IMR-90 (cell line): ENCODE measurements around the gene PSMD8. TPM values are rescaled to one million over a fixed set of nuclear protein-coding genes. Genes with fewer than 3 reads are reported as not detected.

ENCODE experiments used
- ATAC-seq: fragments of 200-7000 bp; cut with Tn5 transposase; 2 replicates; pipeline ENCODE4 v1.9.1; 2020; ENCODE audit warnings: low read depth, mild to moderate bottlenecking, moderate library complexity
- BruUV-seq: library from RNA; stranded (reverse); fragments of 400-500 nt; replicated peaks from 2 replicates; lab custom pipeline; 2021; lab: Mats Ljungman, UMichigan
- CTCF ChIA-PET: fragments of 300-600 bp; formaldehyde crosslinking; extraction: SDS; loops from one replicate; lab custom pipeline; 2021; ENCODE audit warnings: antibody characterized with exemption; lab: Yijun Ruan, JAX
- POLR2A ChIA-PET: fragments of 300-600 bp; sonication (Branson Sonifier 250); formaldehyde crosslinking; loops from one replicate; lab custom pipeline; 2022; ENCODE audit warnings: antibody characterized with exemption; ENCODE audit not compliant: unreplicated experiment; lab: Charles Lee
- DNase-seq: peaks from one replicate; pipeline ENCODE4 v3.0.0; 2013
- H2AFZ ChIP-seq: replicated peaks from 2 replicates; pipeline ENCODE3; 2013; ENCODE audit warnings: low read length, mild to moderate bottlenecking; ENCODE audit not compliant: poor library complexity
- H2AK5ac ChIP-seq: 2 replicates; pipeline ENCODE4 v1.6.1; 2013; ENCODE audit warnings: low read depth, low read length, inconsistent platforms
- H2AK9ac ChIP-seq: replicated peaks from 2 replicates; pipeline ENCODE3; 2013; ENCODE audit warnings: mild to moderate bottlenecking, low read depth, low read length, moderate library complexity; ENCODE audit not compliant: poor library complexity
- H2BK120ac ChIP-seq: 2 replicates; pipeline ENCODE4 v1.6.1; 2013; ENCODE audit warnings: low read depth, low read length, inconsistent platforms
- H2BK15ac ChIP-seq: 3 replicates; pipeline ENCODE4 v1.6.1; 2013; ENCODE audit warnings: low read depth, low read length, inconsistent platforms
- H2BK20ac ChIP-seq: 2 replicates; pipeline ENCODE4 v1.6.1; 2013; ENCODE audit warnings: low read depth, mild to moderate bottlenecking, inconsistent platforms, low read length, moderate library complexity
- H2BK5ac ChIP-seq: 2 replicates; pipeline ENCODE4 v1.6.1; 2013; ENCODE audit warnings: mild to moderate bottlenecking, low read depth, low read length, inconsistent platforms; ENCODE audit not compliant: poor library complexity, severe bottlenecking
- H3K14ac ChIP-seq: replicated peaks from 2 replicates; pipeline ENCODE4 v1.6.1; 2013; ENCODE audit warnings: low read depth, low read length, inconsistent platforms
- H3K18ac ChIP-seq: 2 replicates; pipeline ENCODE4 v1.6.1; 2013; ENCODE audit warnings: low read depth, low read length, control low read depth
- H3K23ac ChIP-seq: 2 replicates; pipeline ENCODE4 v1.6.1; 2013; ENCODE audit warnings: low read depth, low read length, inconsistent platforms
- H3K27ac ChIP-seq: 2 replicates; pipeline ENCODE4 v1.5.1; 2013; ENCODE audit warnings: mild to moderate bottlenecking, control low read depth, low read length; ENCODE audit not compliant: insufficient read depth
- H3K27me3 ChIP-seq: 2 replicates; pipeline ENCODE4 v1.6.1; 2013; ENCODE audit warnings: low read length; ENCODE audit not compliant: control insufficient read depth, insufficient read depth
- H3K36me3 ChIP-seq: 2 replicates; pipeline ENCODE4 v1.6.1; 2013; ENCODE audit warnings: low read length, mixed read lengths; ENCODE audit not compliant: control insufficient read depth, insufficient read depth
- H3K4ac ChIP-seq: 2 replicates; pipeline ENCODE4 v1.6.1; 2013; ENCODE audit warnings: low read depth, low read length, inconsistent platforms
- H3K4me1 ChIP-seq: 2 replicates; pipeline ENCODE4 v1.6.1; 2013; ENCODE audit warnings: low read length, mixed read lengths; ENCODE audit not compliant: control insufficient read depth, insufficient read depth
- H3K4me2 ChIP-seq: 2 replicates; pipeline ENCODE4 v1.6.1; 2013; ENCODE audit warnings: low read depth, mild to moderate bottlenecking, control low read depth, low read length, moderate library complexity
- H3K4me3 ChIP-seq: 2 replicates; pipeline ENCODE4 v1.5.1; 2013; ENCODE audit warnings: low read depth, mild to moderate bottlenecking, control low read depth, low read length, moderate library complexity; ENCODE audit not compliant: insufficient read depth
- H3K56ac ChIP-seq: 2 replicates; pipeline ENCODE4 v1.6.1; 2013; ENCODE audit warnings: low read length, inconsistent platforms; ENCODE audit not compliant: insufficient read depth; ENCODE audit errors: extremely low read depth
- H3K79me1 ChIP-seq, 2 experiments: 2 replicates each; pipeline ENCODE4 v1.6.1; 2013; ENCODE audit warnings: low read length in 2 of 2, inconsistent platforms in 1 of 2, low read depth in 1 of 2
- H3K9ac ChIP-seq: 2 replicates; pipeline ENCODE4 v1.6.1; 2013; ENCODE audit warnings: low read depth, low read length, control low read depth
- H3K9me1 ChIP-seq: 2 replicates; pipeline ENCODE4 v1.6.1; 2013; ENCODE audit warnings: low read length, inconsistent platforms; ENCODE audit not compliant: insufficient read depth
- H3K9me3 ChIP-seq: 2 replicates; pipeline ENCODE4 v1.6.1; 2013; ENCODE audit warnings: low read length; ENCODE audit not compliant: control insufficient read depth, insufficient read depth
- H4K20me1 ChIP-seq: 2 replicates; pipeline ENCODE4 v1.6.1; 2013; ENCODE audit warnings: low read length, inconsistent platforms; ENCODE audit not compliant: insufficient read depth
- H4K5ac ChIP-seq: 2 replicates; pipeline ENCODE4 v1.6.1; 2013; ENCODE audit warnings: mild to moderate bottlenecking, low read depth, low read length, control low read depth
- H4K8ac ChIP-seq, 2 experiments: 2 replicates each; pipeline ENCODE4 v1.6.1; 2013; ENCODE audit warnings: low read depth in 2 of 2, low read length in 2 of 2, control low read depth in 1 of 2, inconsistent platforms in 1 of 2
- H4K91ac ChIP-seq: 2 replicates; pipeline ENCODE4 v1.6.1; 2013; ENCODE audit warnings: low read depth, low read length, inconsistent platforms; ENCODE audit not compliant: insufficient read depth
- CTCF ChIP-seq: conservative IDR thresholded peaks from 2 replicates; pipeline ENCODE4 v1.5.1; 2012; ENCODE audit warnings: mild to moderate bottlenecking, low read depth, low read length, improper control_type of control experiment
- FOS ChIP-seq: fragments of 150-350 bp; IDR thresholded peaks from 2 replicates; pipeline ENCODE4 v1.6.1; 2016; ENCODE audit warnings: low read depth, low read length
- MXI1 ChIP-seq: IDR thresholded peaks from 2 replicates; pipeline ENCODE4 v1.6.1; 2012; ENCODE audit warnings: low read depth, mild to moderate bottlenecking, low read length, moderate library complexity, borderline replicate concordance
- POLR2A ChIP-seq: IDR thresholded peaks from 2 replicates; pipeline ENCODE4 v1.6.1; 2012; ENCODE audit warnings: mild to moderate bottlenecking, low read depth, low read length
- USF2 ChIP-seq: fragments of 150-350 bp; IDR thresholded peaks from 2 replicates; pipeline ENCODE4 v1.6.1; 2017; ENCODE audit warnings: mild to moderate bottlenecking, antibody characterized with exemption, low read length, low read depth
- WGBS, 2 experiments: methylation state at CpG; one replicate each; pipeline versions ENCODE4 v1.1.5 to v1.1.7; 2013; ENCODE audit warnings: missing lambda C conversion rate in 2 of 2; ENCODE audit not compliant: insufficient read length in 1 of 2; ENCODE audit errors: extremely low coverage in 2 of 2; 5-methylcytosine and 5-hydroxymethylcytosine counted together
- dilution Hi-C: fragments of 300-500 bp; cut with HindIII; formaldehyde crosslinking; loops from one replicate; pipeline ENCODE4 v1.14.3; 2018; ENCODE audit warnings: low sequenced_read_pairs; ENCODE audit not compliant: unreplicated experiment
- in situ Hi-C: fragments of 300-500 bp; cut with MboI; formaldehyde crosslinking; loops from 3 replicates; pipeline ENCODE4 v1.14.3; 2019; ENCODE audit warnings: low sequenced_read_pairs, inconsistent platforms, mixed read lengths
- intact Hi-C: fragments of 100-400 bp; cut with micrococcal nuclease; formaldehyde crosslinking; loops from 2 replicates; pipeline ENCODE4 v1.10.0; 2022
- polyA plus RNA-seq, 3 experiments: library from polyadenylated mRNA; depleted of rRNA; stranded (reverse); fragments of >200 nt; gene quantifications; 2 replicates each; pipeline ENCODE4 v1.2.3, GENCODE V29; 2012; ENCODE audit warnings: low replicate concordance in 1 of 3
- total RNA-seq: library from RNA; depleted of rRNA; stranded (reverse); fragments of >200 nt; gene quantifications from 2 replicates; pipeline ENCODE4 v1.2.3, GENCODE V29; 2012

PSMD8 gene
- total and polyA plus RNA-seq, 2 of the 4 experiments (the other 2 are of a cell fraction), result 475 to 644 TPM

DNA sequence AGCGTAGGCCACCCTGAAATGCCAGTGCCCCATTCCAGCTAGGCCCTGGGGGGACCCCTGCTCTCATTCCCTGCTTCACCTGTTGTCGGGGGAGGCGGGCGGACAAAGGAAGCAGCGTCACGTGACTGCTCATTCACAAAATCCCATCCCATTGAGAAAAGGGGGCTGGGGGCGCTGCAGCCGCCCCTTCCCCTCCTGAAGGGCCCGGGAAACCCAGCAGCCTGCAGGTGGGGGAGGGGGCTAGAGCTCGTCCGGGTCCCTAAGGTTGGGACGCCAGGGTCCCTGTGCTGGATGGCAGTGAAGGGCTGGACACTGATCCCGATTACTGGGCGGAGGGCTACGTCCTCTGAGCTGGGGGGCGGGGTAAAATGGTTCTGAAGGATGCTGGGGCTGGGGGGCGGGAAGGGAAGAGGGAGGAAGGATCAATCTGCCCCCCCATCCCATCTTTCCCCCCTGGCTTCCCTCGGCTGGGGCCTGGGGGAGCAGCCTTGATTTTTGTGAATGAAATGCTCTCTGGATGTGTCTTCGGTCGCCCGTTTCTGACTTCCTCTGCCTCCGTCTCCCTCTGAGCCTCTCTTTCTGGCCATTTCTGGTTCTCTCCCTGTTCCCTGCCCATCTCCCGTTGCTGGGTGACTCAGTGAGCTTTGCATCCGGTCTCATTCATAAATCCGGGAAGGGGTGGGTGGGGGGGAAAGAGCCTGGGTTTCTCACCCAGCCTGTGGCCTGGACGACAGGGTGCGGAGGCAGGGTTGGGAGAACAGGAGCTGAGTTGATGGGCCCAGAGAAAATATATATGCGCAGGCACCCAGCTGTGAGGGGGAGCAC lies 14.9 kb downstream of the PSMD8 start:
- H4K8ac ChIP-seq, result peak overlapping the region; percentile 90 to 96
- peak overlapping the region; percentile 90 for H2AFZ ChIP-seq
- peak overlapping the region; percentile 86 for H3K56ac ChIP-seq
- TF ChIP-seq FOS (0 out of 2 replicates have a peak, but pooled peaks have one; percentile 2), MXI1 (no peak), POLR2A (peak; percentile 82), CTCF (no peak), USF2 (peak; percentile 75)
- peaks cover 7% of the 10 kb centered on the region for H3K9me1 ChIP-seq
- dilution Hi-C loops, result no loop called here
- H4K20me1 ChIP-seq, result peaks cover 8% of the 10 kb centered on the region
- H3K9ac ChIP-seq, result peak overlapping the region; percentile 83
- intact Hi-C loops, result loop anchor here (2.0 to 5.0 kb wide), 2 partner anchors 15 to 157 kb away; partner anchors contain the start of gene PSMD8
- H3K4me1 ChIP-seq, result peaks cover 4% of the 10 kb centered on the region
- peak overlapping the region; percentile 84 for H2BK5ac ChIP-seq
- H3K79me1 ChIP-seq, result peaks cover 11 to 46% of the 10 kb centered on the region in 2 experiments; a peak in 3 of 4 replicates
- ChIA-PET CTCF (interaction anchor here (1.0 kb wide), 1 partner anchor 14 kb away, joined by 5 read pairs; the partner anchor contains the start of gene FAM98C), POLR2A (interaction anchor here (0.5 to 2.4 kb wide), 5 partner anchors 14 to 947 kb away, joined by 3 to 12 read pairs (median 3); partner anchors contain the start of genes FAM98C and PSMD8)
- peak overlapping the region; percentile 96 for H4K91ac ChIP-seq
- H3K4ac ChIP-seq, result peak overlapping the region; percentile 97
- H2AK9ac ChIP-seq, result peak overlapping the region; percentile 100
- peaks cover 19% of the 10 kb centered on the region for H3K36me3 ChIP-seq
- peak overlapping the region; percentile 95 for H3K14ac ChIP-seq
- H3K27me3 ChIP-seq, result no peaks in the 10 kb centered on the region
- H3K4me2 ChIP-seq, result peak overlapping the region; percentile 96
- peak overlapping the region; percentile 42; the same call in 1 of the 2 replicates for H3K18ac ChIP-seq
- DNase-seq, result peak; percentile 82
- peak overlapping the region; percentile 13 for H4K5ac ChIP-seq
- peak overlapping the region; percentile 90 for H3K23ac ChIP-seq
- peak overlapping the region; percentile 67 for H3K4me3 ChIP-seq
- H3K9me3 ChIP-seq, result no peaks in the 10 kb centered on the region
- H2AK5ac ChIP-seq, result peak overlapping the region; percentile 100
- in situ Hi-C loops, result no loop called here
- peak overlapping the region; percentile 93; the same call in 2 of the 3 replicates for H2BK15ac ChIP-seq
- H2BK120ac ChIP-seq, result peak overlapping the region; percentile 89
- ATAC-seq, result peak; percentile 4
- H3K27ac ChIP-seq, result peak overlapping the region; percentile 90
- WGBS, 2 experiments, result 11% methylated on average over 3 of the region's 28 CpGs; no CpG with 5 or more reads in 1 of the 2 experiments
- no TSS peak for BruUV-seq
- peak overlapping the region; percentile 92; the same call in 1 of the 2 replicates for H2BK20ac ChIP-seq
